ENCODE measurements around the gene RABGAP1.
A peak's percentile ranks its signal among the peaks of the same experiment; 100 is the strongest.

RABGAP1 gene

GRCh38 chr9:123112015-123112975, 171.5 kb downstream of the RABGAP1 start:
- DNase-seq (ENCODE audit: low spot score): no peak

- no peak for DNase-seq (ENCODE audit: low spot score)
Observed at GRCh38 chr9:123113185-123113584, 172.4 kb downstream of the RABGAP1 start.

- DNase-seq (ENCODE audit: low spot score): no peak
Observed at GRCh38 chr9:123115146-123115913, 174.5 kb downstream of the RABGAP1 start.

- no peak for DNase-seq (ENCODE audit: low spot score)
Observed at GRCh38 chr9:123116036-123116435, 175.2 kb downstream of the RABGAP1 start.

GRCh38 chr9:123119566-123119965, 178.7 kb downstream of the RABGAP1 start:
- no peak for DNase-seq (ENCODE audit: low spot score)

- no peak for DNase-seq (ENCODE audit: low spot score)
Observed at GRCh38 chr9:123120131-123120530, 179.3 kb downstream of the RABGAP1 start.

- no peak for DNase-seq (ENCODE audit: low spot score)
Observed at GRCh38 chr9:123120953-123121352, 180.1 kb downstream of the RABGAP1 start.

GRCh38 chr9:123121457-123121856, 180.6 kb downstream of the RABGAP1 start:
- DNase-seq (ENCODE audit: low spot score): no peak

- no peak for DNase-seq (ENCODE audit: low spot score)
Observed at GRCh38 chr9:123127512-123128075, 186.8 kb downstream of the RABGAP1 start.

GRCh38 chr9:123128591-123128990, 187.8 kb downstream of the RABGAP1 start:
- no peak for DNase-seq (ENCODE audit: low spot score)

- no peak for DNase-seq (ENCODE audit: low spot score)
Observed at GRCh38 chr9:123129423-123129822, 188.6 kb downstream of the RABGAP1 start.

- DNase-seq (ENCODE audit: low spot score): peak; percentile 64
Observed at GRCh38 chr9:123131258-123131657, 190.4 kb downstream of the RABGAP1 start.

GRCh38 chr9:123131993-123132392, 191.2 kb downstream of the RABGAP1 start:
- DNase-seq (ENCODE audit: low spot score): no peak

GRCh38 chr9:123132696-123133095, 191.9 kb downstream of the RABGAP1 start:
- DNase-seq (ENCODE audit: low spot score): no peak

GRCh38 chr9:123135430-123135829, 194.6 kb downstream of the RABGAP1 start:
- no peak for DNase-seq (ENCODE audit: low spot score)

- no peak for DNase-seq (ENCODE audit: low spot score)
Observed at GRCh38 chr9:123138163-123138562, 197.3 kb downstream of the RABGAP1 start.

- no peak for DNase-seq (ENCODE audit: low spot score)
Observed at GRCh38 chr9:123149067-123149466, 208.2 kb downstream of the RABGAP1 start.

GRCh38 chr9:123150708-123151503, 210.1 kb downstream of the RABGAP1 start:
- no peak for DNase-seq (ENCODE audit: low spot score)

Measured in AG08396 (cell line).